HG03469 (cell line): ENCODE measurements around the gene BIK.
"Not testable (repeated sequence)": the region's sequence is repeated elsewhere in the genome, so short reads cannot be mapped to it uniquely, and the experiment has no call there.

ENCODE experiments used
- ATAC-seq: cut with Tn5 transposase; IDR thresholded peaks from one replicate; pipeline ENCODE4 v1.9.1; 2021; ENCODE audit warnings: mild to moderate bottlenecking, moderate library complexity, moderate number of reproducible peaks; ENCODE audit not compliant: unreplicated experiment

Gene BIK

GRCh38 chr22:43134553-43134952 is 24.0 kb downstream of the BIK start:
- no peak for ATAC-seq

GRCh38 chr22:43135565-43135964 is 25.0 kb downstream of the BIK start:
- ATAC-seq: no peak

- ATAC-seq: no peak
Measured at GRCh38 chr22:43136255-43136654, 25.7 kb downstream of the BIK start.

GRCh38 chr22:43136801-43137200 is 26.3 kb downstream of the BIK start:
- no peak for ATAC-seq

GRCh38 chr22:43142880-43143562 is 32.5 kb downstream of the BIK start, which contains the start of gene MCAT:
MCAT (minus strand) TSS chr22:43143398; CDS start chr22:43143348, 50 bp downstream.
- no peak for ATAC-seq

GRCh38 chr22:43144949-43145348 is 34.4 kb downstream of the BIK start:
- no peak for ATAC-seq

GRCh38 chr22:43145371-43145770 is 34.8 kb downstream of the BIK start:
- ATAC-seq: not testable (repeated sequence)

- not testable (repeated sequence) for ATAC-seq
Measured at GRCh38 chr22:43146332-43146731, 35.8 kb downstream of the BIK start.

GRCh38 chr22:43147821-43148220 is 37.3 kb downstream of the BIK start:
- ATAC-seq: no peak

- ATAC-seq: no peak
Measured at GRCh38 chr22:43148581-43148980, 38.0 kb downstream of the BIK start.

GRCh38 chr22:43150731-43151206 is 40.2 kb downstream of the BIK start:
- ATAC-seq: no peak

- no peak for ATAC-seq
Measured at GRCh38 chr22:43151251-43152002, 40.9 kb downstream of the BIK start, which contains the start of gene TSPO. TSPO (plus strand) TSS chr22:43151559; CDS start chr22:43159239, 7,680 bp downstream.

- ATAC-seq: no peak
Measured at GRCh38 chr22:43152003-43152356, 41.4 kb downstream of the BIK start.

- ATAC-seq: no peak
Measured at GRCh38 chr22:43152357-43153071, 42.0 kb downstream of the BIK start.

- ATAC-seq: no peak
Measured at GRCh38 chr22:43153899-43154298, 43.3 kb downstream of the BIK start.

- no peak for ATAC-seq
Measured at GRCh38 chr22:43154887-43155536, 44.5 kb downstream of the BIK start.

GRCh38 chr22:43155789-43156188 is 45.2 kb downstream of the BIK start:
- no peak for ATAC-seq

- no peak for ATAC-seq
Measured at GRCh38 chr22:43156413-43156812, 45.9 kb downstream of the BIK start.

GRCh38 chr22:43157874-43158546 is 47.5 kb downstream of the BIK start:
- ATAC-seq: no peak

GRCh38 chr22:43158778-43159483 is 48.4 kb downstream of the BIK start:
- ATAC-seq: no peak
